WTC11 (cell line): ENCODE data around the gene IQCE.

Experiments
- ATF2 ChIP-seq: sonication (generic); formaldehyde crosslinking; IDR thresholded peaks from 2 replicates; pipeline ENCODE4 v1.8.1; 2022; ENCODE audit warnings: low read depth, missing genetic modification reagents, borderline replicate concordance
- ESRRA ChIP-seq: sonication (generic); formaldehyde crosslinking; IDR thresholded peaks from 2 replicates; pipeline ENCODE4 v1.8.1; 2022; ENCODE audit warnings: mild to moderate bottlenecking, missing genetic modification reagents, borderline replicate concordance
- FOXP4 ChIP-seq: sonication (generic); formaldehyde crosslinking; IDR thresholded peaks from 2 replicates; pipeline ENCODE4 v1.8.0; 2022; ENCODE audit warnings: mild to moderate bottlenecking, missing genetic modification reagents
- KAT7 ChIP-seq: sonication (generic); formaldehyde crosslinking; IDR thresholded peaks from 2 replicates; pipeline ENCODE4 v1.8.1; 2023; ENCODE audit warnings: missing genetic modification reagents, mild to moderate bottlenecking, borderline replicate concordance
- RELA ChIP-seq: sonication (generic); formaldehyde crosslinking; IDR thresholded peaks from 2 replicates; pipeline ENCODE4 v1.8.1; 2022; ENCODE audit warnings: missing genetic modification reagents, mild to moderate bottlenecking, borderline replicate concordance
- SP1 ChIP-seq: sonication (generic); formaldehyde crosslinking; conservative IDR thresholded peaks from 2 replicates; pipeline ENCODE4 v1.8.1; 2022; ENCODE audit warnings: missing genetic modification reagents
- TP53 ChIP-seq: sonication (generic); formaldehyde crosslinking; IDR thresholded peaks from 2 replicates; pipeline ENCODE4 v1.8.1; 2023; ENCODE audit warnings: mild to moderate bottlenecking, missing genetic modification reagents
- TF ChIP-seq, protein P1 (sequence below): fragments of 200-600 bp; IDR thresholded peaks from 2 replicates; pipeline ENCODE4 v1.8.0; 2022; ENCODE audit warnings: antibody characterized with exemption
- TF ChIP-seq, protein P2 (sequence below): sonication (generic); formaldehyde crosslinking; IDR thresholded peaks from 2 replicates; pipeline ENCODE4 v1.8.1; 2022; ENCODE audit warnings: missing genetic modification reagents, borderline replicate concordance

DNA sequence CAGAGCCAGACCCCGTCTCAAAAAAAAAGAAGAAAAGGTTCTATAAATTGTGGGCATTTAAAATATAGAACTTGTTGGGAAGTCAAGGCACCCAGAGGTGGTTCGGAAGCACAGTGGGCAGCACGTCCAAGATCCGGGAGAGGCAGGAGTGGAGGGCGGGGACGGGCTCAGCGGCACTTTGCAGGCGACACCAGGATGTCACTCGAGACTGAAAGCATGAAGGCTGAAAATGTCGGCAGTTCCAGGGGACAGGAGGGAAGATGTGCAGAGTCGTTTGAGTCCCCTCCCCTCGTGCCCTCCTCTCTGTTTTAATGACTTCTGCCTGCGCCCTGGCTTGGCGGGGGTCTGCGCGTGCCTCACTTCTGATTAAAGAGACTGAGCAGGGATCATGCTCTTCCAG, 30.6 kb downstream of the IQCE start:
- TF ChIP-seq RELA (CRISPR knock-in tag) (no peak), ESRRA (CRISPR knock-in tag) (no peak), ATF2 (no peak), FOXP4 (no peak), TP53 (CRISPR knock-in tag) (no peak), KAT7 (CRISPR knock-in tag) (no peak), SP1 (CRISPR knock-in tag) (no peak)
- TF ChIP-seq, protein P1, sequence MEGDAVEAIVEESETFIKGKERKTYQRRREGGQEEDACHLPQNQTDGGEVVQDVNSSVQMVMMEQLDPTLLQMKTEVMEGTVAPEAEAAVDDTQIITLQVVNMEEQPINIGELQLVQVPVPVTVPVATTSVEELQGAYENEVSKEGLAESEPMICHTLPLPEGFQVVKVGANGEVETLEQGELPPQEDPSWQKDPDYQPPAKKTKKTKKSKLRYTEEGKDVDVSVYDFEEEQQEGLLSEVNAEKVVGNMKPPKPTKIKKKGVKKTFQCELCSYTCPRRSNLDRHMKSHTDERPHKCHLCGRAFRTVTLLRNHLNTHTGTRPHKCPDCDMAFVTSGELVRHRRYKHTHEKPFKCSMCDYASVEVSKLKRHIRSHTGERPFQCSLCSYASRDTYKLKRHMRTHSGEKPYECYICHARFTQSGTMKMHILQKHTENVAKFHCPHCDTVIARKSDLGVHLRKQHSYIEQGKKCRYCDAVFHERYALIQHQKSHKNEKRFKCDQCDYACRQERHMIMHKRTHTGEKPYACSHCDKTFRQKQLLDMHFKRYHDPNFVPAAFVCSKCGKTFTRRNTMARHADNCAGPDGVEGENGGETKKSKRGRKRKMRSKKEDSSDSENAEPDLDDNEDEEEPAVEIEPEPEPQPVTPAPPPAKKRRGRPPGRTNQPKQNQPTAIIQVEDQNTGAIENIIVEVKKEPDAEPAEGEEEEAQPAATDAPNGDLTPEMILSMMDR = no peak
- TF ChIP-seq, protein P2, sequence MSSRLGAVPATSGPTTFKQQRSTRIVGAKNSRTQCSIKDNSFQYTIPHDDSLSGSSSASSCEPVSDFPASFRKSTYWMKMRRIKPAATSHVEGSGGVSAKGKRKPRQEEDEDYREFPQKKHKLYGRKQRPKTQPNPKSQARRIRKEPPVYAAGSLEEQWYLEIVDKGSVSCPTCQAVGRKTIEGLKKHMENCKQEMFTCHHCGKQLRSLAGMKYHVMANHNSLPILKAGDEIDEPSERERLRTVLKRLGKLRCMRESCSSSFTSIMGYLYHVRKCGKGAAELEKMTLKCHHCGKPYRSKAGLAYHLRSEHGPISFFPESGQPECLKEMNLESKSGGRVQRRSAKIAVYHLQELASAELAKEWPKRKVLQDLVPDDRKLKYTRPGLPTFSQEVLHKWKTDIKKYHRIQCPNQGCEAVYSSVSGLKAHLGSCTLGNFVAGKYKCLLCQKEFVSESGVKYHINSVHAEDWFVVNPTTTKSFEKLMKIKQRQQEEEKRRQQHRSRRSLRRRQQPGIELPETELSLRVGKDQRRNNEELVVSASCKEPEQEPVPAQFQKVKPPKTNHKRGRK = no peak
